NCI-H748 treated with DMSO at 0.1 percent for 48 hours (cell line): ENCODE measurements around the gene TBCA.
"Not testable (repeated sequence)": the region's sequence is repeated elsewhere in the genome, so short reads cannot be mapped to it uniquely, and the experiment has no call there.

Experiments
- DNase-seq: peaks from one replicate; lab custom pipeline; 2025; lab: John Stamatoyannopoulos, UW

The TBCA gene

GRCh38 chr5:77709340-77709739 is 66.8 kb downstream of the TBCA start:
- DNase-seq = no peak

- DNase-seq = no peak
Measured at GRCh38 chr5:77707791-77708190, 68.3 kb downstream of the TBCA start.

GRCh38 chr5:77699569-77699968 is 76.6 kb downstream of the TBCA start:
- not testable (repeated sequence) for DNase-seq

- DNase-seq = no peak
Measured at GRCh38 chr5:77698920-77699319, 77.2 kb downstream of the TBCA start.

GRCh38 chr5:77697692-77698091 is 78.4 kb downstream of the TBCA start:
- no peak for DNase-seq

GRCh38 chr5:77696120-77696519 is 80.0 kb downstream of the TBCA start:
- DNase-seq = no peak

- no peak for DNase-seq
Measured at GRCh38 chr5:77693913-77694312, 82.2 kb downstream of the TBCA start.

GRCh38 chr5:77683171-77683732 is 92.9 kb downstream of the TBCA start:
- DNase-seq = no peak

GRCh38 chr5:77670526-77670925 is 105.6 kb downstream of the TBCA start:
- no peak for DNase-seq

GRCh38 chr5:77669677-77670076 is 106.5 kb downstream of the TBCA start:
- no peak for DNase-seq

GRCh38 chr5:77663090-77663863 is 112.9 kb downstream of the TBCA start:
- no peak for DNase-seq

- DNase-seq = no peak
Measured at GRCh38 chr5:77662635-77663034, 113.5 kb downstream of the TBCA start.

- DNase-seq = no peak
Measured at GRCh38 chr5:77658662-77659061, 117.5 kb downstream of the TBCA start.

GRCh38 chr5:77651343-77651742 is 124.8 kb downstream of the TBCA start:
- DNase-seq = no peak

- no peak for DNase-seq
Measured at GRCh38 chr5:77650686-77651085, 125.5 kb downstream of the TBCA start.

- no peak for DNase-seq
Measured at GRCh38 chr5:77649776-77650175, 126.4 kb downstream of the TBCA start.

GRCh38 chr5:77645995-77646639 is 130.0 kb downstream of the TBCA start:
- DNase-seq = no peak

- DNase-seq = no peak
Measured at GRCh38 chr5:77645158-77645994, 130.8 kb downstream of the TBCA start.

GRCh38 chr5:77644371-77645157 is 131.6 kb downstream of the TBCA start:
- no peak for DNase-seq

GRCh38 chr5:77643654-77644370 is 132.3 kb downstream of the TBCA start:
- DNase-seq = no peak
